Liver (tissue), 9 donors: ENCODE data around the gene FGF12. TPM values are rescaled to one million over a fixed set of nuclear protein-coding genes. Genes with fewer than 3 reads are reported as not detected.

ENCODE experiments used
- DNase-seq: peaks from one replicate; pipeline ENCODE4 v3.0.0-alpha.2; 2017; ENCODE audit warnings: low spot score
- H3K27ac ChIP-seq, 2 donors: one replicate each; pipeline ENCODE4 v1.7.0; 2013; ENCODE audit warnings: inconsistent platforms in 2 of 2, low read length in 2 of 2, control low read depth in 1 of 2, low read depth in 1 of 2, mild to moderate bottlenecking in 1 of 2
- H3K27me3 ChIP-seq, 4 donors: one replicate each; pipeline versions ENCODE4 v1.6.1 to v1.7.0; 2013; ENCODE audit warnings: low read length in 3 of 4, inconsistent platforms in 1 of 4, mild to moderate bottlenecking in 1 of 4, moderate library complexity in 1 of 4; ENCODE audit not compliant: control insufficient read depth in 4 of 4, insufficient read depth in 4 of 4
- H3K36me3 ChIP-seq, 4 donors: one replicate each; pipeline versions ENCODE4 v1.6.1 to v1.7.0; 2013; ENCODE audit warnings: low read length in 3 of 4, mild to moderate bottlenecking in 3 of 4, low read depth in 1 of 4, moderate library complexity in 1 of 4; ENCODE audit not compliant: control insufficient read depth in 4 of 4, insufficient read depth in 3 of 4
- H3K4me1 ChIP-seq, 4 donors: one replicate each; pipeline versions ENCODE4 v1.6.1 to v1.7.0; 2013; ENCODE audit warnings: low read length in 3 of 4, mild to moderate bottlenecking in 3 of 4, moderate library complexity in 1 of 4; ENCODE audit not compliant: control insufficient read depth in 4 of 4, insufficient read depth in 4 of 4
- H3K4me3 ChIP-seq, 3 donors: one replicate each; pipeline versions ENCODE4 v1.6.1 to v1.7.0; 2013; ENCODE audit warnings: low read length in 3 of 3, control low read depth in 1 of 3, low read depth in 1 of 3, mild to moderate bottlenecking in 1 of 3
- H3K9ac ChIP-seq, 2 donors: one replicate each; pipeline ENCODE4 v1.7.0; 2013; ENCODE audit warnings: low read length in 2 of 2, mild to moderate bottlenecking in 2 of 2, moderate library complexity in 2 of 2, control low read depth in 1 of 2, low read depth in 1 of 2
- H3K9me3 ChIP-seq, 4 donors: one replicate each; pipeline versions ENCODE4 v1.6.1 to v1.7.0; 2013; ENCODE audit warnings: low read length in 3 of 4; ENCODE audit not compliant: control insufficient read depth in 4 of 4
- EGR1 ChIP-seq, 2 donors: IDR thresholded peaks; 2 replicates each; pipeline ENCODE4 v1.6.1; 2016 to 2018; ENCODE audit warnings: antibody characterized with exemption in 2 of 2, low read depth in 2 of 2
- FOXA1 ChIP-seq: IDR thresholded peaks from 2 replicates; pipeline ENCODE4 v1.6.1; 2016; ENCODE audit warnings: antibody characterized with exemption
- FOXA2 ChIP-seq: IDR thresholded peaks from 2 replicates; pipeline ENCODE4 v1.6.1; 2016; ENCODE audit warnings: antibody characterized with exemption
- GABPA ChIP-seq, 2 donors: IDR thresholded peaks in 1 of 2; conservative IDR thresholded peaks in 1 of 2; 2 replicates each; pipeline ENCODE4 v1.6.1; 2016; ENCODE audit warnings: antibody characterized with exemption in 2 of 2, mild to moderate bottlenecking in 1 of 2, moderate library complexity in 1 of 2
- HNF4A ChIP-seq, 2 donors: conservative IDR thresholded peaks; 2 replicates each; pipeline ENCODE4 v1.6.1; 2016; ENCODE audit warnings: antibody characterized with exemption in 2 of 2, mild to moderate bottlenecking in 2 of 2
- HNF4G ChIP-seq: IDR thresholded peaks from 2 replicates; pipeline ENCODE4 v1.6.1; 2016; ENCODE audit warnings: antibody characterized with exemption
- JUND ChIP-seq, 2 donors: IDR thresholded peaks; 2 replicates each; pipeline ENCODE4 v1.6.1; 2016; ENCODE audit warnings: antibody characterized with exemption in 2 of 2
- NR2F2 ChIP-seq: IDR thresholded peaks from 2 replicates; pipeline ENCODE4 v1.6.1; 2016; ENCODE audit warnings: antibody characterized with exemption
- RAD21 ChIP-seq, 2 donors: IDR thresholded peaks; 2 replicates each; pipeline ENCODE4 v1.6.1; 2016; ENCODE audit warnings: antibody characterized with exemption in 2 of 2, mild to moderate bottlenecking in 2 of 2
- RXRA ChIP-seq, 2 donors: IDR thresholded peaks; 2 replicates each; pipeline ENCODE4 v1.6.1; 2017 to 2018; ENCODE audit warnings: antibody characterized with exemption in 2 of 2, mild to moderate bottlenecking in 1 of 2
- SP1 ChIP-seq: IDR thresholded peaks from 2 replicates; pipeline ENCODE4 v1.6.1; 2018; ENCODE audit warnings: antibody characterized with exemption, mild to moderate bottlenecking
- TAF1 ChIP-seq: conservative IDR thresholded peaks from 2 replicates; pipeline ENCODE4 v1.6.1; 2016; ENCODE audit warnings: antibody characterized with exemption, mild to moderate bottlenecking
- YY1 ChIP-seq: IDR thresholded peaks from 2 replicates; pipeline ENCODE4 v1.6.1; 2016; ENCODE audit warnings: antibody characterized with exemption, mild to moderate bottlenecking
- WGBS: extraction: QIAGEN DNeasy Blood & Tissue Kit; methylation state at CpG from one replicate; pipeline ENCODE4 v1.1.7; 2013; 5-methylcytosine and 5-hydroxymethylcytosine counted together
- polyA plus RNA-seq, 2 donors: library from polyadenylated mRNA; stranded (reverse) in 1 of 2; unstranded in 1 of 2; fragments of 200-250 nt in 1 of 2; fragments of >200 nt in 1 of 2; fragmentation: Nextera tagmentation in 1 of 2; extraction: Ambion mirVana in 1 of 2; gene quantifications; one replicate each; pipeline versions ENCODE4 v1.2.1 to v1.2.3, GENCODE V29; 2013 to 2015
- total RNA-seq, 2 donors: library from RNA; depleted of rRNA; stranded (reverse); fragments of >200 nt; gene quantifications; one replicate each; pipeline ENCODE4 v1.2.3, GENCODE V29; 2014
- TF ChIP-seq, protein P1 (sequence below): IDR thresholded peaks from 2 replicates; pipeline ENCODE4 v1.6.1; 2016; ENCODE audit warnings: antibody characterized with exemption
- TF ChIP-seq, protein P2 (sequence below): fragments of 150-350 bp; IDR thresholded peaks from 2 replicates; pipeline ENCODE4 v1.5.1; 2017; ENCODE audit warnings: improper control_type of control experiment, low read depth, low read length; ENCODE audit not compliant: missing input control
- TF ChIP-seq, protein P3 (sequence below): IDR thresholded peaks from 2 replicates; pipeline ENCODE4 v1.6.1; 2016; ENCODE audit warnings: antibody characterized with exemption, mild to moderate bottlenecking
- TF ChIP-seq, protein P4 (sequence below): IDR thresholded peaks from 2 replicates; pipeline ENCODE4 v1.6.1; 2016; ENCODE audit warnings: antibody characterized with exemption
- donor health status: healthy.
- donor health status: healthy.
- donor health status: healthy.
- donor health status: healthy.
- donor health status: healthy.

FGF12 gene
- total and polyA plus RNA-seq, 4 donors: 0.11 to 0.59 (median 0.19) TPM

DNA sequence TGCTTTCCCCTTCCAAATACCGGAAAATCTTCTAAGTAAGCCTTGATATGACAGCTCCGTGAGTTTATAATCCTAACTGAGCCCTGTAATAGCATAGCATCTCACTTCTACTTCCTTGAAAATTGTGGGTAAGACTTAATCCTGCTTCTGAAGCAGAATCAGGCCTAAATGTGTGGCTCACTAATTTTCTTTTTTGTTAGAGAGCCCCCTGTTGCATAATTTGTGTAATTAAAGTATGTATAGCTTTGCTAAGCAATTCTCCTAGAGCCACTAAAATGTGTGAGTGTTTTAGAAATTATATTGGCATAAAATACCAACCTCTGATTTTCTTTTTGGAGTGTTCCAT, 304.4 kb downstream of the FGF12 start:
- Histone ChIP-seq H3K27ac (no peak overlapping the region), H3K36me3 (no peaks in the 10 kb centered on the region), H3K9ac (no peak overlapping the region), H3K4me3 (no peak overlapping the region), H3K4me1 (no peaks in the 10 kb centered on the region), H3K9me3 (no peaks in the 10 kb centered on the region), H3K27me3 (no peaks in the 10 kb centered on the region)
- 85% methylated on average over 2 of the region's 2 CpGs for WGBS
- no peak for DNase-seq
- TF ChIP-seq, protein P1, sequence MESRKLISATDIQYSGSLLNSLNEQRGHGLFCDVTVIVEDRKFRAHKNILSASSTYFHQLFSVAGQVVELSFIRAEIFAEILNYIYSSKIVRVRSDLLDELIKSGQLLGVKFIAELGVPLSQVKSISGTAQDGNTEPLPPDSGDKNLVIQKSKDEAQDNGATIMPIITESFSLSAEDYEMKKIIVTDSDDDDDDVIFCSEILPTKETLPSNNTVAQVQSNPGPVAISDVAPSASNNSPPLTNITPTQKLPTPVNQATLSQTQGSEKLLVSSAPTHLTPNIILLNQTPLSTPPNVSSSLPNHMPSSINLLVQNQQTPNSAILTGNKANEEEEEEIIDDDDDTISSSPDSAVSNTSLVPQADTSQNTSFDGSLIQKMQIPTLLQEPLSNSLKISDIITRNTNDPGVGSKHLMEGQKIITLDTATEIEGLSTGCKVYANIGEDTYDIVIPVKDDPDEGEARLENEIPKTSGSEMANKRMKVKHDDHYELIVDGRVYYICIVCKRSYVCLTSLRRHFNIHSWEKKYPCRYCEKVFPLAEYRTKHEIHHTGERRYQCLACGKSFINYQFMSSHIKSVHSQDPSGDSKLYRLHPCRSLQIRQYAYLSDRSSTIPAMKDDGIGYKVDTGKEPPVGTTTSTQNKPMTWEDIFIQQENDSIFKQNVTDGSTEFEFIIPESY: no peak
- peak; percentile 34 to 48 for TF ChIP-seq RAD21 (IDR thresholded peaks at IDR 0.05)

DNA sequence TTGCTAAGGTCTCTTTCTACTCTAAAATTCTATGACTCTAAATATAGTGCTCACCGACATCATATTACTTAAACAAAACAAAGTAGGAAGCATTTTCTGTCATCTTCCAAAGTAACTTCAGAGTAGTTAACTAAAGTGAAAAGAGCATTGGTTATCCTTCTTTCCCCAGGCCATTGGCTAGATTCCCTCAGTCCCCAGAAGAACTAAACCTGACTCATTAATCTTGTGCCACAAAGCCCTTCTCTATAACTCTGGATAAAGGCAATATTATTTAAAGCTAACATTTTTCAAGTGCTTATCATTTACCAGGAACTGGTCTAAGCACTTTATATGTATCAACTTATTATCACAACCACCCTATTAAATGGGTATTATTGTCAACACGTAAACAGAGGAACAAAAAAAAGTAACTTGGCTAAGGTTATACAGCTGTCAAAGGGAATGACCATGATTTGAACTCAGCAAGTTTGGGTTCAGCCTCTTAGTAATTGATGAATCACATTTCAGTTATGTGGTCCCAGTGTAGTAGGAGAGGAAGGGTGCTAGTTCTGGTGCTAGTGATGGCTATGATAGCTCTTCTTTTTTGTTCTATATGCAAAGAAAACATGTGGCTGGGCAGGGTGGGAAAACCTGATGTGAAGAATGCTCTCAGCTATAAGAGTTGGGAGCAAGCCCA, 304.9 kb downstream of the FGF12 start:
- WGBS: 83% methylated on average over 2 of the region's 2 CpGs
- Histone ChIP-seq H3K27me3 (no peaks in the 10 kb centered on the region), H3K27ac (no peak overlapping the region), H3K4me1 (no peaks in the 10 kb centered on the region), H3K4me3 (no peak overlapping the region), H3K9ac (no peak overlapping the region), H3K36me3 (no peaks in the 10 kb centered on the region), H3K9me3 (no peaks in the 10 kb centered on the region)
- no peak for DNase-seq
- no peak for TF ChIP-seq FOXA2
- TF ChIP-seq FOXA1: no peak
- no peak for TF ChIP-seq EGR1 (IDR thresholded peaks at IDR 0.05; ENCODE audit: low read depth in 2 of 2)
- TF ChIP-seq RAD21 (IDR thresholded peaks at IDR 0.05): no peak
- no peak for TF ChIP-seq GABPA (IDR thresholded peaks at IDR 0.05 in 1 of 2, conservative IDR thresholded peaks at IDR 0.05 in 1 of 2)
- TF ChIP-seq HNF4A (conservative IDR thresholded peaks at IDR 0.05): no peak
- TF ChIP-seq, protein P2, sequence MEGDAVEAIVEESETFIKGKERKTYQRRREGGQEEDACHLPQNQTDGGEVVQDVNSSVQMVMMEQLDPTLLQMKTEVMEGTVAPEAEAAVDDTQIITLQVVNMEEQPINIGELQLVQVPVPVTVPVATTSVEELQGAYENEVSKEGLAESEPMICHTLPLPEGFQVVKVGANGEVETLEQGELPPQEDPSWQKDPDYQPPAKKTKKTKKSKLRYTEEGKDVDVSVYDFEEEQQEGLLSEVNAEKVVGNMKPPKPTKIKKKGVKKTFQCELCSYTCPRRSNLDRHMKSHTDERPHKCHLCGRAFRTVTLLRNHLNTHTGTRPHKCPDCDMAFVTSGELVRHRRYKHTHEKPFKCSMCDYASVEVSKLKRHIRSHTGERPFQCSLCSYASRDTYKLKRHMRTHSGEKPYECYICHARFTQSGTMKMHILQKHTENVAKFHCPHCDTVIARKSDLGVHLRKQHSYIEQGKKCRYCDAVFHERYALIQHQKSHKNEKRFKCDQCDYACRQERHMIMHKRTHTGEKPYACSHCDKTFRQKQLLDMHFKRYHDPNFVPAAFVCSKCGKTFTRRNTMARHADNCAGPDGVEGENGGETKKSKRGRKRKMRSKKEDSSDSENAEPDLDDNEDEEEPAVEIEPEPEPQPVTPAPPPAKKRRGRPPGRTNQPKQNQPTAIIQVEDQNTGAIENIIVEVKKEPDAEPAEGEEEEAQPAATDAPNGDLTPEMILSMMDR: no peak
- no peak for TF ChIP-seq SP1
- TF ChIP-seq, protein P1: no peak
- TF ChIP-seq JUND (IDR thresholded peaks at IDR 0.05): no peak
- no peak for TF ChIP-seq NR2F2
- TF ChIP-seq, protein P3, sequence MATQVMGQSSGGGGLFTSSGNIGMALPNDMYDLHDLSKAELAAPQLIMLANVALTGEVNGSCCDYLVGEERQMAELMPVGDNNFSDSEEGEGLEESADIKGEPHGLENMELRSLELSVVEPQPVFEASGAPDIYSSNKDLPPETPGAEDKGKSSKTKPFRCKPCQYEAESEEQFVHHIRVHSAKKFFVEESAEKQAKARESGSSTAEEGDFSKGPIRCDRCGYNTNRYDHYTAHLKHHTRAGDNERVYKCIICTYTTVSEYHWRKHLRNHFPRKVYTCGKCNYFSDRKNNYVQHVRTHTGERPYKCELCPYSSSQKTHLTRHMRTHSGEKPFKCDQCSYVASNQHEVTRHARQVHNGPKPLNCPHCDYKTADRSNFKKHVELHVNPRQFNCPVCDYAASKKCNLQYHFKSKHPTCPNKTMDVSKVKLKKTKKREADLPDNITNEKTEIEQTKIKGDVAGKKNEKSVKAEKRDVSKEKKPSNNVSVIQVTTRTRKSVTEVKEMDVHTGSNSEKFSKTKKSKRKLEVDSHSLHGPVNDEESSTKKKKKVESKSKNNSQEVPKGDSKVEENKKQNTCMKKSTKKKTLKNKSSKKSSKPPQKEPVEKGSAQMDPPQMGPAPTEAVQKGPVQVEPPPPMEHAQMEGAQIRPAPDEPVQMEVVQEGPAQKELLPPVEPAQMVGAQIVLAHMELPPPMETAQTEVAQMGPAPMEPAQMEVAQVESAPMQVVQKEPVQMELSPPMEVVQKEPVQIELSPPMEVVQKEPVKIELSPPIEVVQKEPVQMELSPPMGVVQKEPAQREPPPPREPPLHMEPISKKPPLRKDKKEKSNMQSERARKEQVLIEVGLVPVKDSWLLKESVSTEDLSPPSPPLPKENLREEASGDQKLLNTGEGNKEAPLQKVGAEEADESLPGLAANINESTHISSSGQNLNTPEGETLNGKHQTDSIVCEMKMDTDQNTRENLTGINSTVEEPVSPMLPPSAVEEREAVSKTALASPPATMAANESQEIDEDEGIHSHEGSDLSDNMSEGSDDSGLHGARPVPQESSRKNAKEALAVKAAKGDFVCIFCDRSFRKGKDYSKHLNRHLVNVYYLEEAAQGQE: no peak
- no peak for TF ChIP-seq TAF1
- TF ChIP-seq HNF4G: no peak
- TF ChIP-seq, protein P4, sequence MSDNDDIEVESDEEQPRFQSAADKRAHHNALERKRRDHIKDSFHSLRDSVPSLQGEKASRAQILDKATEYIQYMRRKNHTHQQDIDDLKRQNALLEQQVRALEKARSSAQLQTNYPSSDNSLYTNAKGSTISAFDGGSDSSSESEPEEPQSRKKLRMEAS: no peak
- no peak for TF ChIP-seq YY1
- TF ChIP-seq RXRA (IDR thresholded peaks at IDR 0.05): no peak
